GM21576 (cell line): ENCODE data around the gene PRPF6.
"Not testable (repeated sequence)": the region's sequence is repeated elsewhere in the genome, so short reads cannot be mapped to it uniquely, and the experiment has no call there.

ENCODE experiments used
- ATAC-seq: cut with Tn5 transposase; IDR thresholded peaks from one replicate; pipeline ENCODE4 v1.9.1; 2021; ENCODE audit warnings: mild to moderate bottlenecking, moderate library complexity; ENCODE audit not compliant: unreplicated experiment

The PRPF6 gene

GRCh38 chr20:63959699-63960075 is 21.2 kb upstream of the PRPF6 start:
- no peak for ATAC-seq

DNA sequence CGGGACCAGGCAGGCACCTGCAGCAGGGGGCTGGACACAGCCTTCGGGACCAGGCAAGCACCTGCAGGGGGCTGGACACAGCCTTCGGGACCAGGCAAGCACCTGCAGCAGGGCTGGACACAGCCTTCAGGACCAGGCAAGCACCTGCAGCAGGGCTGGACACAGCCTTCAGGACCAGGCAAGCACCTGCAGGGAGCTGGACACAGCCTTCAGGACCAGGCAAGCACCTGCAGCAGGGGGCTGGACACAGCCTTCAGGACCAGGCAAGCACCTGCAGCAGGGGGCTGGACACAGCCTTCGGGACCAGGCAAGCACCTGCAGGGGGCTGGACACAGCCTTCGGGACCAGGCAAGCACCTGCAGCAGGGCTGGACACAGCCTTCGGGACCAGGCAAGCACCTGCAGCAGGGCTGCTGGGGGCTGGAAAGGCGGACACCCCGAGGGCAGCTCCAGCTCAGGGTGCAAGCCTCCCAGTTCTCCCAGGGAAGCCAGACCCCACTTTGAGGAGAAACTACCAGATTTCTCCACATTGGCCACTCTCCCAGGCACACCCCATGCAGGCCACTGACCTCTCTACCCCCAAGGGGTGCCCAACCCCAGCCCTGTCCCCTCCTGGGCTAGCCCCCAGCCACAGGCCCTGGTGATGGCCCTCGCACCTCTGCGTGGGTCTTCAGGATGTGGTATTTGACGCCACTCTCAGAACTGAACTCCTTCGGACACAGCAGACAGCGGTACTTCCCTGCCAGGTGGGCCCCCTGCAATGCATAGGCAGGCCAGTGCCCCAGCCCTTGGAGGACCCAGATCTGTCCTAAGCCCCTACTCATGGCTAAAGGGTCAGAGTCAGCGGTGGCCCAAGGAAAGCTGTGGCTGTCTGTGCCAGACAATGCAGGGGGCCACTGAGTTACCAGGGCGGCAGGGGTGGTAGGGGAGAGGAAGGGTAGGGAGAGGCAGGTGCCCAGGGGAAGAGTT is 20.0 kb upstream of the PRPF6 start:
- ATAC-seq: not testable (repeated sequence)

- no peak for ATAC-seq
Measured at GRCh38 chr20:63961664-63962425, 19.1 kb upstream of the PRPF6 start.

DNA sequence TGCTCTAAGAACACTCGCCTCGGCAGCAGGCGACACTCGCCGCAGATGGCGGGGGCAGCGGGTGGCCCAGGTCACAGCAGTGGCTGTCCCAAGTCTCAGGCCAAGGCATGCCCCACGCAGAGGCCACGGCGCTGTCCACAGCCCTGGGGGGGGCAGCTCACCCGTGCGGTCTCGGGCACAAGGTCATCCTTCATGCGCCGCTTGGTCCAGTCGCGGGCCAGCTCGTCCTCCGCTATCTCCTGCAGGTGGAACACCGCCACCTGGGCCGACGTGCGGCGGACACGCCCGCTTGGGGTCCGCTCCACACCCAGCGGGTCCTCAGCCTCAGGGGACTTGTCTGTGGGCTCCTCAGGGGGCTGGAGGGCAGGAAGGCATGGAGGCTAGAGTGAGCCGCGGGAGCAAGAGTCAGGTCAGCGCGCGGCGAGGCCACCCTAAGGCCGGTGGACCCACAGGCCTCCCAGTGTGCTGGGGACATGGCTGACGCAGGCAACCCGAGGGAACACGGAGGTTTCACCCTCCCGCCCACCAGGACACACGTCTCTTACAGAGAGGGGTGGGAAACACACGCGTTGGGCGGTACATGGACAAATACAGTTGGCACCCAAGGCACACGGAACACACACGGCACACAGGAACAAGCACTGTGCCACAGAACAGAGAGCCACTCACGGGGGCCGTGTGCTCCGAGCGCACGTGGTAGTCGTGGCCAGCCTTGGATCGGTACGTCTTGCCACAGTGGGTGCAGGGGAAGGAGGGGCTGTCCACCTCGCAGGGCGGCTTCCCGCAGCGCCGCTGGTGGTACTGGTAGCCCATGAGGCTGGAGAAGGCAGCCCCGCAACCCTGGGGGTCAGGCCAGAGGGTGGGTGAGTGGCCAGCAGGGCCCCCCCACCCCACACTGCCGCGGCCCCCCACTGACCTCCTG is 18.2 kb upstream of the PRPF6 start:
- ATAC-seq: no peak

GRCh38 chr20:63963348-63963741 is 17.6 kb upstream of the PRPF6 start:
- no peak for ATAC-seq

- no peak for ATAC-seq
Measured at GRCh38 chr20:63963784-63964301, 17.1 kb upstream of the PRPF6 start.

- no peak for ATAC-seq
Measured at GRCh38 chr20:63964412-63964811, 16.5 kb upstream of the PRPF6 start.

GRCh38 chr20:63966172-63966943 is 14.6 kb upstream of the PRPF6 start:
- no peak for ATAC-seq

GRCh38 chr20:63966944-63967322 is 14.0 kb upstream of the PRPF6 start:
- no peak for ATAC-seq

DNA sequence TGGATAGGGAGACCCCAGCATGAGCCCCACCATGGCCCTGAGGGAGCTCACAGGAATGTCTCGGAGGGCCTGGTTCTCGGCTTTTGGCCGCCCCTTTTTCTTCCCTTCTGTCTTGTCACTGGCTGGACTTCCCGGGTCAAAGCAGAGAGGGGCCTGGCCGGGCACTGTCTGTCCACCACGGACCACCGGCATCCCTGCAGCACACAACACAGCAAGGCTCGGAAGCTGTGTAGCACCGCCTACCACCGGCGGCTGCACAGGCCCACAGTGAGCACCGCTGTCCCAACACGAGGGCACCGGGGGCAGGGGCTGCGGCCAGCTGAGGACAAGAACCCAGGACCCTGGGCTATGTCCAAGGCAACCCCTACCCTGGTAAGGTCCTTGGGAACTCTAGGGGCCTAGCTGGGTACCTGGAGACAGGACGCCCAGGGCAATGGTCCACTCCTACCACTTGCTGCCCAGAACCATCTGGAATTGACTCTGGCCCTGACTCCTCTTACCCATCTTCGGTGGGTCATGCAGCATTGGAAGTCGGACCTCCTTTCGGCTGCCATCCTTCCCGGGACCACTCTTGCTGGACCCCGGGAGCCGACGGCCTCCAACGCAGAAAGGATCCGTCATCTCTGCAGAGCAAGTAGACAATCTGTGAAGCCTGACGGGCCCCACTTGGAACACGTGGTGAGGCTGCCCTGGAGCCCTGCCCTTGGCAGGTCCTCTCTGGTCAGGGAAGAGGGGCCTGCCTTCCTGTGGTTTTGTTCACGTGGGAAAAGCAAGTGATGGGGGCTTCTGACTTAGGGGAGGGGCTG is 13.4 kb upstream of the PRPF6 start:
- ATAC-seq: no peak

GRCh38 chr20:63968136-63968927 is 12.6 kb upstream of the PRPF6 start:
- no peak for ATAC-seq

DNA sequence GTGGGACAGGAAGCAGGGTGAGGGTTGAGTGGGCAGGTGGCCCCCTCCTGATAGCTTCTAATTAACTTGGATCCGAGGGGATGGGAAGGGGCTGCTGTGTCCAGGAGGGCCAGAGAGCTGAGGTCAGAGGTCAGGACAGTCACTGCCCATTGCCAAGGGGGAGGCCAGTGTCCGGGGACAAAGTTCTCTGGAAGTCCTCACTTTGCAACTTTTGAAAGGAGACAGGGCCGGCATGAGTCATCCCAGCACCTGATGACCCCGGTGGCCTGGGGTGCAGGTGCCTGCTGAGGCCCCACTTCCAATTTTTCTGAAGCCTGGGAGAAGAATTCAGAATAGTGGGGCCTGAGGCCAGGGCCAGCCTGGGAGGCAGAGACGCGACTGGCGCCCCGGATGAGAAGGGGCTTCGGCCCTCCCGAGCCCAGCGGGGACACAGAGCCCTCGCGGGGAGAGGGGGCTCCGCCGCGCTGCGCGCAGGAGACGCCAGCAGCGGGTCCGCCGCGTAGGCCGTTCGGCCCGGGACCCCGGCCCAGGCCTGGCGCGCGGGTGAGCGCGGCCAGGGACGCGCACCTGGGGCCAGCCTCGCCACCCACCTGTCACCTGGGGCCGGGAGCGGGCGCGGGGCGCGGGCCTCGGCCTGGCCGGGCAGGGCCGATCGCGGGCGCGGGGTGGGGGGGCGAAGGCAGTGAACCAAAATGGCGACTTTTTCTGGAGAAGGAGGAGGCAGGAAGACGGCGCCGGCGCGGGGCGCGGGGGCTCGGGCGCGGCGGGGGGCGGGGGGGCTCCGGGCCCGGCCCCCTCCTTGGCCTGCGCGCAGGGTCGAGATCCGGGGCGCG is 11.8 kb upstream of the PRPF6 start:
- no peak for ATAC-seq

DNA sequence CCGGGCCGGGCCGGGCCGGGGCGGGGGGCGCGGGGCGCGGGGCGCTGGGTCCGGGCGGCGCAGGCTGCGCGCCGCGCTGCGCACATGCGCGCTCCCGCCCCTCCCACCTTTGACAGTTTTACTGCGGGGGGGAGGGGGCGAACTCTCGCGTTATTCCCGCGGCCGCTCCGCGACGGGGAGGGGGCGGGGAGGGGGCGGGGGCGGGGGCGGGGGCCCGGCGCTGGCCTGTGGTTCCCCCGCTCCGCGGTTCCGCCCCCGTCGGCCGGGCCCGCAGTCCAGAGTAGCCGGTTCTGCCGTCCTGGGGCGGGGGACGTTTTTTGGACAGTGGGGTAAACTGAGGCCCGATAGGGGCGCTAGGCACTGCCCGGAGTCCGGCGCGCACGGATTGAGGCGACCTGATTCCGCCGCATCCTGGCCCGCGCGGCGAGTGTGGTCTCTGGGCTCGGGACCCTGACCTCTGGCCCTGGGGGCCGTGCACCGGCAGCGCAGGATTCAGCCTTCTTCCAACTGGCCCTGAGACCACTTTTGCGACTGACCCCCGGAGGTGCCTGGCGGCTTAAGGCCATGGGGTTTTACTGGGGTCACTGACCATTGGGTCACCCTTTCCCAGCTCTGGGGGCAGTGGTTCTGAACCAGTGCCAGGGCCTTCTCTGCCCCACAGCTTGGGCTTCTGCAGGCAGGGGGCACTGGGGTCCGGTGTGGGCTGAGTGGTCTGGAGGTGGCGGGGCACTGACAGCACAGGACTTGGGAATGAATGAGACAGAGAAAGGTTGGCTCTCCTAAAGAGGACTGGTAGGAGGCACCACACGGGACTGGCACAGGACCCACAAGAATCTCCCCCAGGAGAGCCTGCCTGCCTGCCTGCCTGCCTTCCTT is 10.9 kb upstream of the PRPF6 start, which contains the start of gene ZNF512B:
ZNF512B (minus strand) TSS at position 93 of the 876 bp plus-strand sequence. CDS start 1,980 bp downstream, outside the sequence.
- ATAC-seq: no peak

GRCh38 chr20:63970714-63971431 is 10.1 kb upstream of the PRPF6 start:
- no peak for ATAC-seq

DNA sequence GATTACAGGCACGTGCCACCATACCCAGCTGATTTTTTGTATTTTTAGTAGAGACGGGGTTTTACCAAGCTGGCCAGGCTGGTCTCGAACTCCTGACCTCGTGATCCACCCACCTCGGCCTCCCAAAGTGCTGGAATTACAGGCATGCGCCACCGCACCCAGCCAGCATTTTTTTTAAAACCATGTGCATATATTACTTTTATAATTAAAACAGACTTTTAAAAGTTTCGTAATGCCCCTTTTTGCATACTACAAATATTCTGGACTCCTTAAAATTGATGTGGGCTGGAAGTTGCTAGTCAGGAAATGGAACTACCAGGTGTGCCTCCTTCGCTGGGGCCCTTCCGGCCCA is 9.0 kb upstream of the PRPF6 start:
- ATAC-seq: not testable (repeated sequence)
